Frontal cortex (tissue), 4 donors: ENCODE measurements around the gene PARD3. TPM values are rescaled to one million over a fixed set of nuclear protein-coding genes. Genes with fewer than 3 reads are reported as not detected.
"Not testable (repeated sequence)": the region's sequence is repeated elsewhere in the genome, so short reads cannot be mapped to it uniquely, and the experiment has no call there.

Experiments used
- DNase-seq, 2 donors: peaks; one replicate each; pipeline ENCODE4 v3.0.0; 2012; ENCODE audit warnings: low spot score in 2 of 2
- FAIRE-seq: peaks from 2 replicates; lab custom pipeline; 2012; peaks lifted over from hg19 to GRCh38; lab: Jason Lieb, UNC
- total RNA-seq: library from RNA; depleted of rRNA; stranded (reverse); fragments of >200 nt; gene quantifications from one replicate; pipeline ENCODE4 v1.2.3, GENCODE V29; 2014
- donor health status: control.
- donor health status: control.
- donor health status: control.

The PARD3 gene
- total RNA-seq, 1 donor from 2014 or later = 27.7 TPM

DNA sequence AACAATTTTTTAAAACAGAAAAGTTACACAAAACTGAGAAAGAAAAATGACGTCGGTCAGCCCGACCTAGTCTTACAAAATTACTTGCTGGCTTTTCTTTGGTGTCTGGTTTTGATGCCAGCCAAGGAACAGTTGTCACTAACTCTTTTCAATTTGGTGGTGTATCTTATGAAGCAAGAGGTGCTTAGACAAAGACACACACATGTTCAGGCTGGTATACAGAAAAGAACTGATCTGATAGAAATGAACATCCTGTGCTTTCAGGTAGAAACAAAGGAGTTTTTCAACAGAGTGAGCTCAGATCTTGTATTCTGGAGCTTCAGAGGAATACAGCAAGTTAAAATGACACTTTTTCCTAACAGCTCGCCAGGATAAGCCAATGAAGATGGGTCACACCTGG is 43.6 kb downstream of the PARD3 start:
- FAIRE-seq (no peak), DNase-seq (no peak)

GRCh38 chr10:34771106-34771505 is 44.0 kb downstream of the PARD3 start:
- no peak for FAIRE-seq
- no peak for DNase-seq

DNA sequence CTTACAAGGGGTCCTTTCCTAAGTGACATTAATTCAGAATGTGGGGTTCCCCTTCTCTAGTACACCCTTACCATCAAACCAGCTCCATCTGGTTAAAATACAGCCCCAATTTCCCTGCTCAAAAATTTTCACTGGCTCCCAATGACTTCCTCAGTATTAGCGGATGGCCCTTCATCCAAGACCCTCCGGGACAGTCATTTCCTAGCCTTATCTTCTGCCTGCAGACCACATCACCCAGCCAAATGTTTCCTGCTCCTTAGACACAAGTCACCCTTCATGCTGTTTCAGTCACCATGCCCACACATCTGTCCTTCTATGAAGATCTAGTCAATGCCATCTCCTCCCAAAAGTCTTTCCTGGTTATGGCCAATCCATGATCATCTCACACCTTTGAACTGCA is 45.2 kb downstream of the PARD3 start:
- DNase-seq = no peak
- FAIRE-seq = no peak

GRCh38 chr10:34768972-34769330 is 46.1 kb downstream of the PARD3 start:
- DNase-seq = no peak

GRCh38 chr10:34768261-34768971 is 46.7 kb downstream of the PARD3 start:
- FAIRE-seq (no peak), DNase-seq (no peak)

More at GRCh38 chr10:34768972-34769330, 46.1 kb downstream of the PARD3 start:
- no peak for FAIRE-seq

DNA sequence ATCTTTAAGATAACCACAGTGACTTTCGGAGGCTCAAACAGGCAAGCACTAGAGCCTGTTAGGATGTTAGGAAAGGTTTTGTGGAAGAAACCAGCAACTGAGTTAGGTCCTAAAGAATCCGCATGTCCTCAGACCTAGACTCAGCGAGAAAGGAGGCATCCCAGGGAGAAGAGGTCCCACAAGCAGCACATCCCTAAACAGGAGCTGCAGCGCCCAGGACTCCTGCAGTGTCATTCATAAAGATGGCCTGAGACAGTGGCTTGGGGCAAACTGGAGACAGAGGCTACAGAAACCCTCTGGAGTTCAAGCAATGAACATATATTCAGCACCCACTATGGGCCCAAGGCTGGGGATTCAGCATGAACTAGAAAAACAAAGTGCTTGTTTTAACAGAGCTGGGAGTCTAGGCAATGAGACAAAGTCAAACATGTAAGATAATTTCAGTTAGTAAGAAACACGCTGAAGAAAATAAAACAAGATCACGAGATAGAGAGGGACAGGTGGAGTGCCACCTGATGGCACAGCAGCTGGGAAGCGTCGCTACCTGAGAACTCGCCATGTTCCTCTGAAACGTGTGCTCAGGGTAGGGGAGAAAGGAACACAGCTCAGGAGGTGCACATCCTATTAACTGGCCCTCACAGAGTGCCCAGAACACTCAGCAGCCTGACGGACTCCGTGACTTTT is 48.1 kb downstream of the PARD3 start:
- FAIRE-seq = no peak
- no peak for DNase-seq

- FAIRE-seq = no peak
Measured at GRCh38 chr10:34766266-34766600, 48.9 kb downstream of the PARD3 start.

GRCh38 chr10:34764472-34764946 is 50.6 kb downstream of the PARD3 start:
- no peak for DNase-seq
- FAIRE-seq = no peak

More at GRCh38 chr10:34766266-34766600, 48.9 kb downstream of the PARD3 start:
- DNase-seq = no peak

- DNase-seq (no peak), FAIRE-seq (no peak)
Measured at GRCh38 chr10:34762603-34763299, 52.3 kb downstream of the PARD3 start.

DNA sequence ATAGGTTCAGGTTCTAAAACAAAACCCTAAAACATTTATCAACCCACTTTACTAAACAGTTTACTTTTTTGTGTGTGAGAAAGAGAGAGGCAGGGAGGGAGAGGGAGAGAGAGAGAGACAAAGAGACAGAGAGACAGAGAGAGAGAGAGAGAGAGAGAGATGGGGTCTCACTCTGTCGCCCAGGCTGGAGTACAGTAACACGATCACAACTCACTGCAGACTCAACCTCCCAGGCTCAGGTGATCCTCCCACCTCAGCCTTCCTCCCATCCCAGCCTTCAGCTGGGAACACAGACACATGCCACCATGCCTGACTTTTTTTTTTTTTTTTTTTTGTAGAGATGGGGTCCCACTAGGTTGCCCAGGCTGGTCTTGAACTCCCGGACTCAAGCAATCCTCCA is 52.9 kb downstream of the PARD3 start:
- FAIRE-seq (no peak), DNase-seq (no peak)

DNA sequence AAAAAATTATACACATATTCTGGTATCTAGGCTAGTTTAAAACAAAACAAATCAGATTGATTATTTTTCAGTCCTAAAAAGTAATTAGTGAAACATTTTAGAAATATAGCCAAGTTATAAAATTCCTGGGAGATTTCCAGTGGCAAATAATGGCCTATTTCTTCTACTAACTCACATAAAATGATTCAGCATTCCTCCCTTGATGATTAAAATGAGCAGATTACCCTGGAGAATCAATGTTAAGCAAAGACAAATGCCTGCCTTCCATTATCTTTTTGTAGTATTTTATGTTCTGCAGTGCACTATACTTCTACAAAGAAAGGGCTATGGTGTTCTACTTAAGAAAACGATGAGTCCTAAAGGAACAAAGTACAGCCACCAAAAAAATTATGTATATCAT is 53.6 kb downstream of the PARD3 start:
- DNase-seq (no peak), FAIRE-seq (no peak)

- no peak for FAIRE-seq
Measured at GRCh38 chr10:34760606-34761005, 54.5 kb downstream of the PARD3 start.

DNA sequence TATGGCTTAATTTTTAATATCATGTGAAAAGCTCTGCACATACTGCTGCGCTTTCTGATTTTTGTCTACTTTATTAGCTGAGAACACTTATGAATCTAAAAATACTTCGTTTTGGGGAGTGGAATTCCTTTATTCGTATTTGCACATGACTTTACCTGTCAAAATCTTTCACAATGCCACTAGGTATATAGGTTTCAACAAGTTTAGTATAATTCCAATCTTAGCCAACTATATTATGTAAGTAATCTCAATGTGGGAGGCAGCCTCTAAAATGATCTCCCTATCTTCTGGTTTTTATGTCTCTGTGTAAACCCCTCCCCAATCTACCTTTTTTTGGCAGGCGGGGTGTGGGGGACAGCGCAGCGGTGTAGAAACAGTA is 55.3 kb downstream of the PARD3 start:
- no peak for DNase-seq
- no peak for FAIRE-seq

More at GRCh38 chr10:34760606-34761005, 54.5 kb downstream of the PARD3 start:
- no peak for DNase-seq

- no peak for FAIRE-seq
- no peak for DNase-seq
Measured at GRCh38 chr10:34759161-34759836, 55.8 kb downstream of the PARD3 start.

GRCh38 chr10:34758447-34758996 is 56.6 kb downstream of the PARD3 start:
- DNase-seq (no peak), FAIRE-seq (no peak)

- FAIRE-seq (no peak), DNase-seq (no peak)
Measured at GRCh38 chr10:34757933-34758332, 57.2 kb downstream of the PARD3 start.

- not testable (repeated sequence) for DNase-seq, FAIRE-seq
Measured at GRCh38 chr10:34757181-34757580, 57.9 kb downstream of the PARD3 start.

GRCh38 chr10:34756584-34756983 is 58.5 kb downstream of the PARD3 start:
- DNase-seq (no peak), FAIRE-seq (no peak)

DNA sequence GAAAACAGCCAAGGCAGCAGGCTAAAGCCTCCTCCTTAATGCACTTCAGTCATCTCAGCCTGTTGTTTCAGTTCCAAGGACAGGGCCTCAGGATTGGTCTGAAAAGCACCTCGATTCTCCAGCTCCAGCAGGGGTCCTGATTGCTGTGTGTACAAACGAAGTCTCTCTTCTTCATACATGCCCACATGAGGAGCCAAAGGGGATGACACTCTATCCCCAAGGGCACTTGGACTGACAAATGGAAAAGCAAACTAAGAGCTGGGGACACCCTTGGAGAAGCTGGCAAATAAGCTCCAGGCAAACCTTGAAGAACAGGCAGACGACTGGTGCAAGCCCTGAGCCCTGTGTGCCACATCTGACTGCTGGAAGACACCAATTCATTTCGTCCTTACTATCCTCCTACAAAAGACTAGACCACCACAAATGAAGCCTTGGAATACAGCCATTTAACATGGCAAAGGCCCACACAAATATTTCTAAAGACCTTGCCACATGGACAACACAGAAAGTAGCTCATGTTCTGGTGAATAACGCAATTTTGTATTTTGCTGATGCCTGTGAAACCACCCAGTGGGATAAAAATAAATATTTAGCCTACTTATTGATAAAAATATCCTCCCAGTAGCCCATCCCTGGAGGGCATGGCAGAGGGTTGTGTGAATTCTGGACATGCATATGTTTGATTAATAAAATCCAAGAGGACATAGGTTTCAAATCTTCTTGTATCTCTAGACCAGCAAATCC is 61.9 kb downstream of the PARD3 start:
- no peak for DNase-seq

More for the DNA sequence above, 61.9 kb downstream of the PARD3 start:
- FAIRE-seq = no peak
